Neural cell (in vitro differentiated cells): ENCODE results near the gene EFCAB13.

Source experiments
- CTCF ChIP-seq: fragments of 450-650 bp; IDR thresholded peaks from 2 replicates; pipeline ENCODE4 v1.5.1; 2014; ENCODE audit warnings: antibody characterized with exemption, mild to moderate bottlenecking, moderate library complexity; ENCODE audit not compliant: poor library complexity, severe bottlenecking
- EP300 ChIP-seq: fragments of 450-650 bp; conservative IDR thresholded peaks from 2 replicates; pipeline ENCODE4 v1.6.1; 2014; ENCODE audit warnings: antibody characterized with exemption, mild to moderate bottlenecking, moderate library complexity; ENCODE audit not compliant: poor library complexity, severe bottlenecking
- EZH2 ChIP-seq: fragments of 200-600, 300-800 bp; shearing (Covaris generic), sonication (generic); IDR thresholded peaks from 2 replicates; pipeline ENCODE4 v1.6.1; 2014; ENCODE audit warnings: antibody characterized with exemption, low read length, borderline replicate concordance, mild to moderate bottlenecking; ENCODE audit not compliant: insufficient read depth, poor library complexity, severe bottlenecking
- POLR2AphosphoS5 ChIP-seq: IDR thresholded peaks from 2 replicates; pipeline ENCODE4 v1.6.1; 2012
- RAD21 ChIP-seq: fragments of 450-650 bp; conservative IDR thresholded peaks from 2 replicates; pipeline ENCODE4 v1.6.1; 2014; ENCODE audit warnings: antibody characterized with exemption, mild to moderate bottlenecking, moderate library complexity
- REST ChIP-seq: IDR thresholded peaks from 2 replicates; pipeline ENCODE4 v1.6.1; 2012; ENCODE audit warnings: borderline replicate concordance
- SMC3 ChIP-seq: fragments of 450-650 bp; conservative IDR thresholded peaks from 2 replicates; pipeline ENCODE4 v1.6.1; 2014; ENCODE audit warnings: antibody characterized with exemption, mild to moderate bottlenecking, moderate library complexity; ENCODE audit not compliant: poor library complexity
- TAF1 ChIP-seq: IDR thresholded peaks from 2 replicates; pipeline ENCODE4 v1.6.1; 2012; ENCODE audit warnings: low read depth

- TF ChIP-seq EZH2 (no peak), CTCF (no peak), EP300 (no peak), REST (no peak), RAD21 (no peak), POLR2AphosphoS5 (no peak), SMC3 (no peak), TAF1 (no peak)
Measured at GRCh38 chr17:47400333-47400732, 76.6 kb downstream of the EFCAB13 start.
